Endodermal cell (in vitro differentiated cells): ENCODE results near the gene KERA. TPM values are rescaled to one million over a fixed set of nuclear protein-coding genes. Genes with fewer than 3 reads are reported as not detected.

Experiments
- DNase-seq: peaks from one replicate; pipeline ENCODE4 v3.0.0-alpha.2; 2017
- H3K27ac ChIP-seq: 2 replicates; pipeline ENCODE4 v1.5.1; 2013; ENCODE audit warnings: mild to moderate bottlenecking, low read depth, low read length, moderate library complexity
- H3K27me3 ChIP-seq: 2 replicates; pipeline ENCODE4 v1.6.1; 2013; ENCODE audit warnings: mild to moderate bottlenecking, low read length, moderate library complexity; ENCODE audit not compliant: insufficient read depth, control insufficient read depth, poor library complexity, severe bottlenecking
- H3K36me3 ChIP-seq: 2 replicates; pipeline ENCODE4 v1.7.0; 2013; ENCODE audit warnings: mild to moderate bottlenecking, low read length, moderate library complexity; ENCODE audit not compliant: control insufficient read depth, insufficient read depth
- H3K4me1 ChIP-seq: one replicate; pipeline ENCODE4 v1.7.0; 2013; ENCODE audit warnings: low read length; ENCODE audit not compliant: control insufficient read depth, insufficient read depth
- H3K4me3 ChIP-seq: 2 replicates; pipeline ENCODE4 v1.5.1; 2013; ENCODE audit warnings: mild to moderate bottlenecking, low read length, moderate library complexity
- H3K9ac ChIP-seq: 2 replicates; pipeline ENCODE4 v1.6.1; 2013; ENCODE audit warnings: mild to moderate bottlenecking, low read length, moderate library complexity; ENCODE audit not compliant: poor library complexity, severe bottlenecking; ENCODE audit errors: extremely low read depth
- H3K9me3 ChIP-seq: 2 replicates; pipeline ENCODE4 v1.6.1; 2013; ENCODE audit warnings: mild to moderate bottlenecking, low read length, moderate library complexity; ENCODE audit not compliant: control insufficient read depth
- H3K27ac Mint-ChIP-seq: 2 replicates; pipeline ENCODE4 v1.8.0; 2020; ENCODE audit warnings: mixed read lengths
- H3K27me3 Mint-ChIP-seq: 2 replicates; pipeline ENCODE4 v1.8.0; 2021; ENCODE audit warnings: mild to moderate bottlenecking, mixed read lengths; ENCODE audit not compliant: insufficient read depth
- H3K36me3 Mint-ChIP-seq: 2 replicates; pipeline ENCODE4 v1.8.0; 2020; ENCODE audit warnings: low read depth, mixed read lengths
- H3K4me1 Mint-ChIP-seq: 2 replicates; pipeline ENCODE4 v1.8.0; 2020; ENCODE audit warnings: mixed read lengths
- H3K4me3 Mint-ChIP-seq: 2 replicates; pipeline ENCODE4 v1.8.0; 2020; ENCODE audit warnings: mild to moderate bottlenecking, moderate library complexity, mixed read lengths
- H3K9me3 Mint-ChIP-seq: 2 replicates; pipeline ENCODE4 v1.8.0; 2020; ENCODE audit warnings: mild to moderate bottlenecking, mixed read lengths
- CTCF ChIP-seq: fragments of 200-600 bp; sonication (generic); conservative IDR thresholded peaks from 2 replicates; pipeline ENCODE4 v1.5.0; 2021; ENCODE audit warnings: antibody characterized with exemption, mild to moderate bottlenecking
- WGBS, 2 experiments: methylation state at CpG; one replicate each; pipeline versions ENCODE4 v1.1.5 to v1.1.7; 2013; ENCODE audit warnings: missing lambda C conversion rate in 2 of 2, mixed read lengths in 1 of 2; ENCODE audit not compliant: insufficient coverage in 1 of 2, insufficient read length in 1 of 2; 5-methylcytosine and 5-hydroxymethylcytosine counted together
- total RNA-seq, 2 donors: library from RNA; stranded (reverse); fragmentation: NEBNext Ultra II Directional in 1 of 2; extraction: Animal tissue kit (Norgen Biotek cat#: 25700) in 1 of 2; gene quantifications; 2 replicates in 1 of 2; 3 replicates in 1 of 2; pipeline ENCODE4 v1.2.1, GENCODE V29; 2021

The KERA gene
- total RNA-seq, 2 donors from 2014 or later = not detected

GRCh38 chr12:91104812-91105466 lies 47.1 kb upstream of the KERA start:
- Mint-ChIP-seq H3K27ac (no peak overlapping the region), H3K4me1 (peaks cover 4% of the 10 kb centered on the region), H3K9me3 (no peaks in the 10 kb centered on the region), H3K36me3 (no peaks in the 10 kb centered on the region), H3K4me3 (no peak overlapping the region), H3K27me3 (no peaks in the 10 kb centered on the region)
- Histone ChIP-seq H3K4me1 (peaks cover 7% of the 10 kb centered on the region), H3K4me3 (no peak overlapping the region), H3K27ac (no peak overlapping the region), H3K9me3 (no peaks in the 10 kb centered on the region), H3K36me3 (no peaks in the 10 kb centered on the region), H3K27me3 (no peaks in the 10 kb centered on the region), H3K9ac (no peak overlapping the region)
- no CpG with 5 or more reads among the region's 1 CpG for WGBS, 2 experiments
- no peak for DNase-seq
- no peak for TF ChIP-seq CTCF

- no peaks in the 10 kb centered on the region for H3K9me3 ChIP-seq
- DNase-seq = no peak
- H3K36me3 ChIP-seq = no peaks in the 10 kb centered on the region
- peaks cover 5% of the 10 kb centered on the region for H3K4me1 ChIP-seq
- Mint-ChIP-seq H3K36me3 (no peaks in the 10 kb centered on the region), H3K4me3 (no peak overlapping the region), H3K4me1 (peaks cover 2% of the 10 kb centered on the region), H3K9me3 (no peaks in the 10 kb centered on the region), H3K27me3 (no peaks in the 10 kb centered on the region), H3K27ac (no peak overlapping the region)
- H3K27ac ChIP-seq = no peak overlapping the region
- H3K27me3 ChIP-seq = no peaks in the 10 kb centered on the region
- WGBS, 2 experiments = no CpG with 5 or more reads among the region's 1 CpG
- no peak overlapping the region for H3K4me3 ChIP-seq
- no peak for TF ChIP-seq CTCF
- no peak overlapping the region for H3K9ac ChIP-seq
Measured at GRCh38 chr12:91103624-91104023, 45.8 kb upstream of the KERA start.

GRCh38 chr12:91103101-91103500 lies 45.3 kb upstream of the KERA start:
- H3K27me3 ChIP-seq = no peaks in the 10 kb centered on the region
- H3K4me3 Mint-ChIP-seq = no peak overlapping the region
- no peaks in the 10 kb centered on the region for H3K9me3 ChIP-seq
- H3K9me3 Mint-ChIP-seq = no peaks in the 10 kb centered on the region
- no peak for DNase-seq
- TF ChIP-seq CTCF = no peak
- no peak overlapping the region for H3K27ac Mint-ChIP-seq
- H3K9ac ChIP-seq = no peak overlapping the region
- H3K4me3 ChIP-seq = no peak overlapping the region
- H3K27ac ChIP-seq = no peak overlapping the region
- no peaks in the 10 kb centered on the region for H3K36me3 ChIP-seq
- no peaks in the 10 kb centered on the region for H3K27me3 Mint-ChIP-seq
- no peaks in the 10 kb centered on the region for H3K36me3 Mint-ChIP-seq
- no peaks in the 10 kb centered on the region for H3K4me1 Mint-ChIP-seq
- H3K4me1 ChIP-seq = no peaks in the 10 kb centered on the region
